ENCODE results near the gene HCN2. TPM values are rescaled to one million over a fixed set of nuclear protein-coding genes. Genes with fewer than 3 reads are reported as not detected.

Gene HCN2
- total RNA-seq, 5 donors from 2014 or later (not counting 1 experiment from before 2014, with no cell fraction given), result 0.93 to 4.4 (median 3.6) TPM

DNA sequence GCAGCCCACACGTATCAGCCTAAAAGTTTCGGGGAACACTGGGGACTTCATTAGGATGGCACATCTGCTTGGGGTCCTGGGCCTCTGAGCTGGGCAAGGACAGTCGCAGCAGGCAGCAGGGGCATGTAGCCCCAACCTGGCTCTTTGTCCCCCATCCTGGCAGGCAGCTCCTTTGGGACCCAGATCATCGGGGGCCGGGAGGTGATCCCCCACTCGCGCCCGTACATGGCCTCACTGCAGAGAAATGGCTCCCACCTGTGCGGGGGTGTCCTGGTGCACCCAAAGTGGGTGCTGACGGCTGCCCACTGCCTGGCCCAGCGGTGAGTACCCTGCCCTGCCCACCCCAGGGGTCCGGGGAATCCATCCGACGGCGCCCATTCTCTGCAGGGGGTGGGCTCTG is 42.6 kb upstream of the HCN2 start:
- no peaks in the 10 kb centered on the region for H3K9me3 Mint-ChIP-seq
- no peaks in the 10 kb centered on the region for H3K9me3 ChIP-seq
- WGBS (ENCODE audit: insufficient coverage), result 97% methylated on average over 11 of the region's 15 CpGs
- H3K27me3 ChIP-seq (replicated peaks in 1 of 2; ENCODE audit: control insufficient read depth in 2 of 2, extremely low read depth in 1 of 2, insufficient read depth in 2 of 2, low read length in 1 of 2), result no peaks in the 10 kb centered on the region
- no peak overlapping the region for H3K4me3 Mint-ChIP-seq
- DNase-seq, result no peak
- no peak for ATAC-seq (replicated peaks in 1 of 4)
- POLR2A ChIA-PET, result no interaction called here
- peaks cover 22 to 36% (median 25%) of the 10 kb centered on the region in 3 donors for H3K4me1 Mint-ChIP-seq
- no peak overlapping the region for H3K27ac ChIP-seq (ENCODE audit: low read length)
- peaks cover 9 to 61% of the 10 kb centered on the region in 2 experiments for H3K4me1 ChIP-seq (ENCODE audit: control insufficient read depth in 1 of 2, extremely low read depth in 1 of 2, insufficient read depth in 2 of 2, low read length in 2 of 2)
- peaks cover 7% of the 10 kb centered on the region for H3K36me3 Mint-ChIP-seq
- CTCF ChIA-PET, result interaction anchor here in 1 of 2 donors (0.6 kb wide), 1 partner anchor 41 kb away, joined by 3 read pairs; no protein-coding TSS in a partner anchor
- H3K4me3 ChIP-seq (ENCODE audit: control insufficient read depth in 1 of 2, extremely low read depth in 1 of 2, low read length in 1 of 2), result no peak overlapping the region
- H3K27me3 Mint-ChIP-seq, result no peaks in the 10 kb centered on the region
- H3K36me3 ChIP-seq (ENCODE audit: control insufficient read depth in 2 of 2, extremely low read depth in 1 of 2, insufficient read depth in 1 of 2, low read length in 1 of 2), result peaks cover 4 to 27% of the 10 kb centered on the region in 2 donors
- H3K27ac Mint-ChIP-seq, result no peak overlapping the region

DNA sequence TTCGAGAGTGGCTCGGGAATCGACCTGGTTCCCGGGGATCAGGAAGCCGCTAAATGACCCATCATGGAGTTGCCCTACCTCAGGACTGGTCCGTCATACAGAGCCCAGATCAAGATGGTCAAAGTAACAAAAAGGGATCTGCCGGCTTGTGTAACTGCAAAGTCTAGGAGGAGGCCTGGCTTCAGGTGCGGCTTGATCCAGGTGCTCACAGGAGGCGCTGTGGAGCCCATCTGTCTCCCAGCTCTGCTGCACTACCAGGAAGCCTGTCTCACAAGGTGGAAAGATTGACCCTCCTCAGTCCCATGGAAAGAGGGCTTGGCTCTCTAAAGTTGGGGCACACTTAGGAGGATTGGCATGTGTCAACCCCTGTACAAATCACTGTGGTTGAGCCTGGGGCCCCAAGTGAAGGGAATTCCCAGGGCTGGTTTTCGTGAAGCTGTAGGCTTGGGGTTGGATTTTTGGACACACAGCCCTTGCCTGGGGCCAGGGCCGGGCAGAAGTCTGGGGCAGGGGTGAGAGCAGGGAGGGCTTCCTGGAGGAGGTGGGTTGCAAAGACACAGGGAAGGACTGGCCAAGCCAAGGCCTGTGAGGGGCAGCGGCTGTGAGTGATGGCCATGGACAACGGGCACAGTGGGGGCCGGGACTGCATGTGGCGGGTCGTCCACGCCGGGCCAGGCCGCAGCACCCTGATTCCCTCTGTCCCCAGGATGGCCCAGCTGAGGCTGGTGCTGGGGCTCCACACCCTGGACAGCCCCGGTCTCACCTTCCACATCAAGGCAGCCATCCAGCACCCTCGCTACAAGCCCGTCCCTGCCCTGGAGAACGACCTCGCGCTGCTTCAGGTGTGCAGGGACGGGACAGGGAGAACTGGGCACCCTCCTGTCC is 41.6 kb upstream of the HCN2 start:
- POLR2A ChIA-PET, result interaction anchor here in 1 of 2 donors (0.5 kb wide), 1 partner anchor 1284 kb away, joined by 4 read pairs; no protein-coding TSS in a partner anchor

DNA sequence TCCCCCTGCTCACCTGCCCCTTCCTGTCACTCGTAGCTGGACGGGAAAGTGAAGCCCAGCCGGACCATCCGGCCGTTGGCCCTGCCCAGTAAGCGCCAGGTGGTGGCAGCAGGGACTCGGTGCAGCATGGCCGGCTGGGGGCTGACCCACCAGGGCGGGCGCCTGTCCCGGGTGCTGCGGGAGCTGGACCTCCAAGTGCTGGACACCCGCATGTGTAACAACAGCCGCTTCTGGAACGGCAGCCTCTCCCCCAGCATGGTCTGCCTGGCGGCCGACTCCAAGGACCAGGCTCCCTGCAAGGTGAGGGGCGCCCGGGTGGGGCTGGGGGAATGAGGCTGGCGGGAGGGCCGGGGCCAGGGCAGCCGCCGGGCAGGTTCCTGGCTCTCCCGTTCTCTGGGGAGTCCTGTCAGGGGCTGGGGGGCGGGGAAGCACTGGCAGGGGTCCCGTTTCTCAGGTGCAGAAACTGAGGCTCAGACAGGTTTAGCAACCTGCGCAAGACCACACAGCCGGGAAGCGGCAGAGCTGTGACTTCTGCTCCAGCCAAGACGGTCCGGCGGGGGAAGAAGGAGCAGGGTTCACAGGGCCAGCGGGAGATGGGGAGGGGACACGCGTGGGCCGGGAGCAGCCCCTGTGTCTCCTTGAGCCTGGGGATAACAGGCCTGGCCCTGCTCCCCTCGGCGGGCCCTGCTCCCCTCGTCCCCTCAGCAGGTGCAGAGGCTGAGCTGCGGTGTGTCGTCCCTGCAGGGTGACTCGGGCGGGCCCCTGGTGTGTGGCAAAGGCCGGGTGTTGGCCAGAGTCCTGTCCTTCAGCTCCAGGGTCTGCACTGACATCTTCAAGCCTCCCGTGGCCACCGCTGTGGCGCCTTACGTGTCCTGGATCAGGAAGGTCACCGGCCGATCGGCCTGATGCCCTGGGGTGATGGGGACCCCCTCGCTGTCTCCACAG is 40.5 kb upstream of the HCN2 start:
- no peaks in the 10 kb centered on the region for H3K9me3 Mint-ChIP-seq
- Histone ChIP-seq H3K4me3 (ENCODE audit: control insufficient read depth in 1 of 2, extremely low read depth in 1 of 2, low read length in 1 of 2) (no peak overlapping the region), H3K27me3 (replicated peaks in 1 of 2; ENCODE audit: control insufficient read depth in 2 of 2, extremely low read depth in 1 of 2, insufficient read depth in 2 of 2, low read length in 1 of 2) (no peaks in the 10 kb centered on the region), H3K9me3 (no peaks in the 10 kb centered on the region), H3K4me1 (ENCODE audit: control insufficient read depth in 1 of 2, extremely low read depth in 1 of 2, insufficient read depth in 2 of 2, low read length in 2 of 2) (peaks cover 3 to 41% of the 10 kb centered on the region in 2 experiments), H3K36me3 (ENCODE audit: control insufficient read depth in 2 of 2, extremely low read depth in 1 of 2, insufficient read depth in 1 of 2, low read length in 1 of 2) (peaks cover 4 to 23% of the 10 kb centered on the region in 2 donors), H3K27ac (ENCODE audit: low read length) (no peak overlapping the region)
- no peak overlapping the region for H3K27ac Mint-ChIP-seq
- ChIA-PET CTCF (no interaction called here), POLR2A (no interaction called here)
- H3K4me3 Mint-ChIP-seq, result no peak overlapping the region
- H3K4me1 Mint-ChIP-seq, result peaks cover 11 to 25% (median 14%) of the 10 kb centered on the region in 3 donors
- H3K36me3 Mint-ChIP-seq, result peaks cover 7% of the 10 kb centered on the region
- H3K27me3 Mint-ChIP-seq, result no peaks in the 10 kb centered on the region
- 93% methylated on average over 42 of the region's 52 CpGs for WGBS (ENCODE audit: insufficient coverage)
- DNase-seq (no peak), ATAC-seq (replicated peaks in 1 of 4) (no peak)

More for the DNA sequence above, 41.6 kb upstream of the HCN2 start:
- 92% methylated on average over 24 of the region's 26 CpGs for WGBS (ENCODE audit: insufficient coverage)
- Mint-ChIP-seq H3K36me3 (peaks cover 7% of the 10 kb centered on the region), H3K27ac (peak overlapping the region in 1 of 2 donors; percentile 28), H3K4me3 (no peak overlapping the region), H3K9me3 (no peaks in the 10 kb centered on the region), H3K27me3 (no peaks in the 10 kb centered on the region), H3K4me1 (peaks cover 22 to 34% (median 24%) of the 10 kb centered on the region in 3 donors)
- Histone ChIP-seq H3K9me3 (no peaks in the 10 kb centered on the region), H3K4me3 (ENCODE audit: control insufficient read depth in 1 of 2, extremely low read depth in 1 of 2, low read length in 1 of 2) (no peak overlapping the region), H3K4me1 (ENCODE audit: control insufficient read depth in 1 of 2, extremely low read depth in 1 of 2, insufficient read depth in 2 of 2, low read length in 2 of 2) (peaks cover 9 to 52% of the 10 kb centered on the region in 2 experiments), H3K27me3 (replicated peaks in 1 of 2; ENCODE audit: control insufficient read depth in 2 of 2, extremely low read depth in 1 of 2, insufficient read depth in 2 of 2, low read length in 1 of 2) (no peaks in the 10 kb centered on the region), H3K27ac (ENCODE audit: low read length) (no peak overlapping the region), H3K36me3 (ENCODE audit: control insufficient read depth in 2 of 2, extremely low read depth in 1 of 2, insufficient read depth in 1 of 2, low read length in 1 of 2) (peaks cover 4 to 23% of the 10 kb centered on the region in 2 donors)
- DNase-seq (no peak), ATAC-seq (replicated peaks in 1 of 4) (no peak)
- CTCF ChIA-PET, result no interaction called here

DNA sequence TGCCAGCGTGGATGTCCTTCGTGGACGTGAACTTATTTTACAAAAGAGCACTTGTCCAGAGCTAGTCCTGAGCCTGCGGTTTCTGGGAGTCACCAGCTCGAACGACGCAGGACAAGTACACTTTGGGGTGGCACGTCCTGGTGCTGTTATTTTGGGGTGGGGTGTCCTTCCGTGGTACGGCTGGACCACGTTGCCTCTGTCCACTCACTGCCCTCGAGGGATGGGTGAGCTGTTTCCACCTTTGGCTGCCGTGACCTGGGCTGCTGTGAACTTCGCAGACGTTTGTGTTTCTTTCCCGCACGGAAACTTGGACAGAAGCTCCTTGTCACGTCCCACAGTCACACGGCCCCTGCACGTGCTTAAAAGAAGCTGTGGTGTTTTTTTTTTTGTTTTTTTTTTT is 34.9 kb upstream of the HCN2 start:
- WGBS (ENCODE audit: insufficient coverage), result 88% methylated on average over 8 of the region's 20 CpGs
- Histone ChIP-seq H3K4me3 (ENCODE audit: control insufficient read depth in 1 of 2, extremely low read depth in 1 of 2, low read length in 1 of 2) (no peak overlapping the region), H3K36me3 (ENCODE audit: control insufficient read depth in 2 of 2, extremely low read depth in 1 of 2, insufficient read depth in 1 of 2, low read length in 1 of 2) (peaks cover 0 to 1% of the 10 kb centered on the region in 2 donors), H3K27me3 (replicated peaks in 1 of 2; ENCODE audit: control insufficient read depth in 2 of 2, extremely low read depth in 1 of 2, insufficient read depth in 2 of 2, low read length in 1 of 2) (no peaks in the 10 kb centered on the region), H3K4me1 (ENCODE audit: control insufficient read depth in 1 of 2, extremely low read depth in 1 of 2, insufficient read depth in 2 of 2, low read length in 2 of 2) (peaks cover 0 to 12% of the 10 kb centered on the region in 2 experiments), H3K27ac (ENCODE audit: low read length) (no peak overlapping the region), H3K9me3 (no peaks in the 10 kb centered on the region)
- ATAC-seq (replicated peaks in 1 of 4) (no peak), DNase-seq (no peak)
- Mint-ChIP-seq H3K4me3 (no peak overlapping the region), H3K36me3 (no peaks in the 10 kb centered on the region), H3K9me3 (no peaks in the 10 kb centered on the region), H3K27ac (no peak overlapping the region), H3K27me3 (no peaks in the 10 kb centered on the region), H3K4me1 (peaks cover 2 to 6% (median 3%) of the 10 kb centered on the region in 3 donors)
- POLR2A ChIA-PET, result interaction anchor here (0.6 to 0.7 kb wide), 2 partner anchors 11 to 39 kb away, joined by 6 to 12 read pairs; no protein-coding TSS in a partner anchor
- CTCF ChIA-PET, result no interaction called here

DNA sequence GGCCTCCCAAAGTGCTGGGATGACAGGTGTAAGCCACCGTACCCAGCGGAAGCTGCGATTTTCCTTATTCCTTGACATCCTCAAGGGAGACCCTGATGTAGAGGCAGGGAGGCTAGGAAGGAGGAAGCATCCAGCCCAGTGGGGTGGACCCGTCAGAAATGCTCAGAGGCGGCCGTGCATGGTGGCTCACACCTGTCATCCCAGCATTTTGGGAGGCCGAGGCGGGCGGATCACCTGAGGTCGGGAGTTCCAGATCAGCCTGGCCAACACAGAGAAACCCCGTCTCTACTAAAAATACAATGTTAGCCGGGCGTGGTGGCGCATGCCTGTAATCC is 34.2 kb upstream of the HCN2 start:
- ChIA-PET POLR2A (interaction anchor here (0.6 to 0.7 kb wide), 2 partner anchors 10 to 40 kb away, joined by 6 to 12 read pairs; no protein-coding TSS in a partner anchor), CTCF (no interaction called here)
- no CpG with 5 or more reads among the region's 14 CpGs for WGBS (ENCODE audit: insufficient coverage)
- Mint-ChIP-seq H3K36me3 (no peaks in the 10 kb centered on the region), H3K4me3 (no peak overlapping the region), H3K9me3 (no peaks in the 10 kb centered on the region), H3K4me1 (peaks cover 2 to 6% (median 3%) of the 10 kb centered on the region in 3 donors), H3K27me3 (no peaks in the 10 kb centered on the region), H3K27ac (no peak overlapping the region)
- H3K4me1 ChIP-seq (ENCODE audit: control insufficient read depth in 1 of 2, extremely low read depth in 1 of 2, insufficient read depth in 2 of 2, low read length in 2 of 2), result peaks cover 0 to 12% of the 10 kb centered on the region in 2 experiments
- H3K27ac ChIP-seq (ENCODE audit: low read length), result no peak overlapping the region
- no peaks in the 10 kb centered on the region for H3K36me3 ChIP-seq (ENCODE audit: control insufficient read depth in 2 of 2, extremely low read depth in 1 of 2, insufficient read depth in 1 of 2, low read length in 1 of 2)
- no peak overlapping the region for H3K4me3 ChIP-seq (ENCODE audit: control insufficient read depth in 1 of 2, extremely low read depth in 1 of 2, low read length in 1 of 2)
- no peak for ATAC-seq (replicated peaks in 1 of 4)
- H3K27me3 ChIP-seq (replicated peaks in 1 of 2; ENCODE audit: control insufficient read depth in 2 of 2, extremely low read depth in 1 of 2, insufficient read depth in 2 of 2, low read length in 1 of 2), result no peaks in the 10 kb centered on the region
- H3K9me3 ChIP-seq, result no peaks in the 10 kb centered on the region
- DNase-seq, result no peak
